ENCODE results near the gene TUT7.

DNA sequence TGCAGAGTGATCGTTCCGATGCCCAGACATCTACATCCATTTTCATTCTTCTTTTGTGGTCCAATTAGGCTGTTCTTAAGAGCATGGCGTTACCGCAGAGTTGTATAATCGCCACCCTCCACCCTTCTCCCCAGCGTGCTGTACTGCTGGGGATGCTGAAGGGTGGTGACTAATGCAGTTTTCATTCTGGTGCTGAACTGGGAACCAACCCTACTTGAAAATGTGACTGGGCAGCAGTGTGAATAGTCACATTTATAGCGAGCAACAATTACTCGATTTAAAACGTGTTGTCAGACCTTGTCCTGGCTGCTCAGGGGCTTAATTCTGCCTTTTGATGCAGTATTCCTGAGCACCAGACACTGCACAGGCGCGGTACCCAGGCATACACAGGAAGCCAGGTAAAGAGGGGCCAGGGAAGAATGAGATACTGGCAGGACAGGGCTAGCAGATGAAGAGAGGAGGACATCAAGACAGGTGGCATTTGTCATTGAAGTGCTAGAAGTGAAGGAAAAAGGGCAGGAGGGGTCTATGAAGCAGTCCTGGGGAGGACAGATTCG is 71.2 kb downstream of the TUT7 start:
- TF ChIP-seq, protein P1, sequence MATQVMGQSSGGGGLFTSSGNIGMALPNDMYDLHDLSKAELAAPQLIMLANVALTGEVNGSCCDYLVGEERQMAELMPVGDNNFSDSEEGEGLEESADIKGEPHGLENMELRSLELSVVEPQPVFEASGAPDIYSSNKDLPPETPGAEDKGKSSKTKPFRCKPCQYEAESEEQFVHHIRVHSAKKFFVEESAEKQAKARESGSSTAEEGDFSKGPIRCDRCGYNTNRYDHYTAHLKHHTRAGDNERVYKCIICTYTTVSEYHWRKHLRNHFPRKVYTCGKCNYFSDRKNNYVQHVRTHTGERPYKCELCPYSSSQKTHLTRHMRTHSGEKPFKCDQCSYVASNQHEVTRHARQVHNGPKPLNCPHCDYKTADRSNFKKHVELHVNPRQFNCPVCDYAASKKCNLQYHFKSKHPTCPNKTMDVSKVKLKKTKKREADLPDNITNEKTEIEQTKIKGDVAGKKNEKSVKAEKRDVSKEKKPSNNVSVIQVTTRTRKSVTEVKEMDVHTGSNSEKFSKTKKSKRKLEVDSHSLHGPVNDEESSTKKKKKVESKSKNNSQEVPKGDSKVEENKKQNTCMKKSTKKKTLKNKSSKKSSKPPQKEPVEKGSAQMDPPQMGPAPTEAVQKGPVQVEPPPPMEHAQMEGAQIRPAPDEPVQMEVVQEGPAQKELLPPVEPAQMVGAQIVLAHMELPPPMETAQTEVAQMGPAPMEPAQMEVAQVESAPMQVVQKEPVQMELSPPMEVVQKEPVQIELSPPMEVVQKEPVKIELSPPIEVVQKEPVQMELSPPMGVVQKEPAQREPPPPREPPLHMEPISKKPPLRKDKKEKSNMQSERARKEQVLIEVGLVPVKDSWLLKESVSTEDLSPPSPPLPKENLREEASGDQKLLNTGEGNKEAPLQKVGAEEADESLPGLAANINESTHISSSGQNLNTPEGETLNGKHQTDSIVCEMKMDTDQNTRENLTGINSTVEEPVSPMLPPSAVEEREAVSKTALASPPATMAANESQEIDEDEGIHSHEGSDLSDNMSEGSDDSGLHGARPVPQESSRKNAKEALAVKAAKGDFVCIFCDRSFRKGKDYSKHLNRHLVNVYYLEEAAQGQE (IDR thresholded peaks at IDR 0.05; ENCODE audit: low read depth): no peak
- TF ChIP-seq, protein P2, sequence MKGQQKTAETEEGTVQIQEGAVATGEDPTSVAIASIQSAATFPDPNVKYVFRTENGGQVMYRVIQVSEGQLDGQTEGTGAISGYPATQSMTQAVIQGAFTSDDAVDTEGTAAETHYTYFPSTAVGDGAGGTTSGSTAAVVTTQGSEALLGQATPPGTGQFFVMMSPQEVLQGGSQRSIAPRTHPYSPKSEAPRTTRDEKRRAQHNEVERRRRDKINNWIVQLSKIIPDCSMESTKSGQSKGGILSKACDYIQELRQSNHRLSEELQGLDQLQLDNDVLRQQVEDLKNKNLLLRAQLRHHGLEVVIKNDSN (IDR thresholded peaks at IDR 0.05): no peak
- TF ChIP-seq TCF12 (IDR thresholded peaks at IDR 0.05; ENCODE audit: low read depth) (no peak), YY1 (IDR thresholded peaks at IDR 0.05; ENCODE audit: low read depth) (no peak), TAF1 (IDR thresholded peaks at IDR 0.05; ENCODE audit: low read depth) (no peak), CEBPB (IDR thresholded peaks at IDR 0.05) (no peak), EGR1 (IDR thresholded peaks at IDR 0.05) (no peak), EP300 (IDR thresholded peaks at IDR 0.05; ENCODE audit: borderline replicate concordance) (no peak), RAD21 (IDR thresholded peaks at IDR 0.05; ENCODE audit: low read depth) (no peak), CREB1 (IDR thresholded peaks at IDR 0.05; ENCODE audit: low read depth) (no peak), TEAD4 (IDR thresholded peaks at IDR 0.05) (no peak)
- TF ChIP-seq, protein P3, sequence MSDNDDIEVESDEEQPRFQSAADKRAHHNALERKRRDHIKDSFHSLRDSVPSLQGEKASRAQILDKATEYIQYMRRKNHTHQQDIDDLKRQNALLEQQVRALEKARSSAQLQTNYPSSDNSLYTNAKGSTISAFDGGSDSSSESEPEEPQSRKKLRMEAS (IDR thresholded peaks at IDR 0.05): no peak
